Measurements from ENCODE around the gene ERVH48-1.

GRCh38 chr21:42962380-42963007 lies 37.1 kb upstream of the ERVH48-1 start:
- TF ChIP-seq, protein P1, sequence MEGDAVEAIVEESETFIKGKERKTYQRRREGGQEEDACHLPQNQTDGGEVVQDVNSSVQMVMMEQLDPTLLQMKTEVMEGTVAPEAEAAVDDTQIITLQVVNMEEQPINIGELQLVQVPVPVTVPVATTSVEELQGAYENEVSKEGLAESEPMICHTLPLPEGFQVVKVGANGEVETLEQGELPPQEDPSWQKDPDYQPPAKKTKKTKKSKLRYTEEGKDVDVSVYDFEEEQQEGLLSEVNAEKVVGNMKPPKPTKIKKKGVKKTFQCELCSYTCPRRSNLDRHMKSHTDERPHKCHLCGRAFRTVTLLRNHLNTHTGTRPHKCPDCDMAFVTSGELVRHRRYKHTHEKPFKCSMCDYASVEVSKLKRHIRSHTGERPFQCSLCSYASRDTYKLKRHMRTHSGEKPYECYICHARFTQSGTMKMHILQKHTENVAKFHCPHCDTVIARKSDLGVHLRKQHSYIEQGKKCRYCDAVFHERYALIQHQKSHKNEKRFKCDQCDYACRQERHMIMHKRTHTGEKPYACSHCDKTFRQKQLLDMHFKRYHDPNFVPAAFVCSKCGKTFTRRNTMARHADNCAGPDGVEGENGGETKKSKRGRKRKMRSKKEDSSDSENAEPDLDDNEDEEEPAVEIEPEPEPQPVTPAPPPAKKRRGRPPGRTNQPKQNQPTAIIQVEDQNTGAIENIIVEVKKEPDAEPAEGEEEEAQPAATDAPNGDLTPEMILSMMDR (IDR thresholded peaks at IDR 0.05 in 4 of 5, conservative IDR thresholded peaks at IDR 0.05 in 1 of 5), result no peak
- TF ChIP-seq POLR2A (IDR thresholded peaks at IDR 0.05), result no peak

All from gastrocnemius medialis (tissue), 4 donors.